ENCODE measurements around the gene LDLRAD3.

- TF ChIP-seq TCF12 (IDR thresholded peaks at IDR 0.05; ENCODE audit: low read depth) (no peak), TEAD4 (IDR thresholded peaks at IDR 0.05) (no peak), MAX (IDR thresholded peaks at IDR 0.05) (no peak)
Observed at GRCh38 chr11:36090356-36091109, 146.7 kb downstream of the LDLRAD3 start.
